Measurements from ENCODE around the gene KCTD12.

DNA sequence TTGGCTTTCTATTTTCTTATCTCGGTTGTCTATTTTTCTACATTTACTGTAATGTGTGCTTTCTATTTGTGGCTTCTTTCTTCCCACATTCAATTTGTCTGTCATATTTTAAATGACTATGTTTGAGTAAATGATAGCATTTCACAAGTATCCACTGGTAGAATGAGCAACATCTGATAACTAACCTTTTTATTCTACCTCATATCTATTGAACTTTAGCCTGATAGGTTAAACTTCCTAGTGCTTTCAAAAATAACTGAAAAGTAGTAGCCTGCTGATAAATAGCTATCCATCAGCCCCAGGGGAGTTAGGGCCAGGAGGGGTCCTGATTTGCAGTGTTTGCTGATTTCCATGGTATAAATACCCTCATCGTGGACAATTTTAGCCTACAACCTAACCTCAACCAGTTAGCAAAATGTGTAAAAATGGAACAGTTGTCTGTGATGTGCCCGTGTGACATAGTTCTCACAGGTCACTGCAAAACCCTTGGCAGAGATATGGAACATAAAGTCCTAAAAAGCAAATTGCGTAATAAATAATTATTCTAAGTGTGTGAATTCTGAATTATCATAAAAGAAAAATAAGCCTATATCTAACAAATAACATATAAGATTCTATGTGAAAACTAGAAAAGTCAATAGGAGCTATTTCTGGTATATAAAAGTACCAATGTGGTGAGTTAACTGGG, 32.1 kb downstream of the KCTD12 start:
- TF ChIP-seq GATA3 (IDR thresholded peaks at IDR 0.05; ENCODE audit: low read depth, low read length) (no peak), GATA2 (IDR thresholded peaks at IDR 0.05; ENCODE audit: low read depth, low read length) (no peak)
